HCT116 (cell line): Measurements from ENCODE around the gene C17orf100. TPM values are rescaled to one million over a fixed set of nuclear protein-coding genes. Genes with fewer than 3 reads are reported as not detected.

Experiments
- ATAC-seq: fragments of 200-7000 bp; cut with Tn5 transposase; 2 replicates; pipeline ENCODE4 v1.9.1; 2020; ENCODE audit warnings: mild to moderate bottlenecking, moderate library complexity
- BruUV-seq: library from RNA; stranded (reverse); fragments of 400-500 nt; replicated peaks from 2 replicates; lab custom pipeline; 2021; lab: Mats Ljungman, UMichigan
- CTCF ChIA-PET: fragments of 300-600 bp; sonication (Branson Sonifier 250); formaldehyde crosslinking; loops from one replicate; lab custom pipeline; 2021; ENCODE audit warnings: antibody characterized with exemption; lab: Charles Lee
- POLR2A ChIA-PET: fragments of 300-600, 350-600 bp; sonication (Branson Sonifier 250); formaldehyde crosslinking; loops from one replicate; lab custom pipeline; 2021; ENCODE audit warnings: antibody characterized with exemption; lab: Charles Lee
- RAD21 ChIA-PET, 2 experiments: fragments of 300-600 bp; sonication (Branson Sonifier 250); formaldehyde crosslinking; loops; one replicate each; lab custom pipeline; 2023; ENCODE audit warnings: low total read pairs in 2 of 2; ENCODE audit not compliant: uncharacterized antibody in 2 of 2, unreplicated experiment in 2 of 2, low non-redundant PET in 1 of 2; lab: Charles Lee
- DNase-seq: peaks from one replicate; pipeline ENCODE4 v3.0.0-alpha.2; 2010; ENCODE audit warnings: low read depth, low spot score
- H2AFZ ChIP-seq: fragments of 200-600 bp; shearing (Covaris generic), sonication (generic); 2 replicates; pipeline ENCODE4 v1.6.1; 2017; ENCODE audit warnings: low read depth, mixed run types, mixed read lengths, antibody characterized with exemption, low read length; ENCODE audit not compliant: poor library complexity, severe bottlenecking
- H3K27ac ChIP-seq: 2 replicates; pipeline ENCODE4 v1.5.1; 2012; ENCODE audit warnings: low read depth, low read length
- H3K27me3 ChIP-seq: fragments of 200-600 bp; sonication (generic); 2 replicates; pipeline ENCODE4 v1.6.1; 2016; ENCODE audit warnings: mixed run types, low read length, mixed read lengths; ENCODE audit not compliant: insufficient read depth
- H3K36me3 ChIP-seq, 2 experiments: fragments of 200-500 bp in 1 of 2; fragments of 200-600 bp in 1 of 2; sonication (Bioruptor generic) in 1 of 2; sonication (generic) in 1 of 2; 2 replicates each; pipeline versions ENCODE4 v1.5.1 to v1.6.1; 2014 to 2016; ENCODE audit warnings: low read length in 2 of 2, inconsistent platforms in 1 of 2, mixed read lengths in 1 of 2, mixed run types in 1 of 2; ENCODE audit not compliant: insufficient read depth in 2 of 2, control insufficient read depth in 1 of 2
- H3K4me1 ChIP-seq, 2 experiments: fragments of 200-600 bp in 1 of 2; sonication (generic) in 1 of 2; 2 replicates each; pipeline versions ENCODE4 v1.5.1 to v1.6.1; 2012 to 2017; ENCODE audit warnings: low read length in 2 of 2, inconsistent platforms in 1 of 2, mild to moderate bottlenecking in 1 of 2, mixed read lengths in 1 of 2, mixed run types in 1 of 2, moderate library complexity in 1 of 2; ENCODE audit not compliant: insufficient read depth in 2 of 2, control insufficient read depth in 1 of 2
- H3K4me2 ChIP-seq: fragments of 200-600 bp; sonication (generic); 2 replicates; pipeline ENCODE4 v1.6.1; 2017; ENCODE audit warnings: mixed run types, low read length, mixed read lengths
- H3K4me3 ChIP-seq, 2 experiments: fragments of 200-600 bp in 1 of 2; sonication (generic) in 1 of 2; replicated peaks in 1 of 2; 2 replicates each; pipeline ENCODE4 v1.5.1; 2011 to 2016; ENCODE audit warnings: low read length in 2 of 2, control low read depth in 1 of 2, low read depth in 1 of 2, mild to moderate bottlenecking in 1 of 2, mixed read lengths in 1 of 2, mixed run types in 1 of 2
- H3K79me2 ChIP-seq: fragments of 200-600 bp; sonication (generic); 2 replicates; pipeline ENCODE4 v1.6.1; 2017; ENCODE audit warnings: mild to moderate bottlenecking, mixed run types, low read length, moderate library complexity, mixed read lengths; ENCODE audit not compliant: insufficient read depth
- H3K9ac ChIP-seq: fragments of 200-600 bp; sonication (generic); 2 replicates; pipeline ENCODE4 v1.6.1; 2016; ENCODE audit warnings: low read length, mixed read lengths
- H3K9me2 ChIP-seq: fragments of 200-600 bp; sonication (generic), shearing (Covaris generic); 2 replicates; pipeline ENCODE4 v1.6.1; 2017; ENCODE audit warnings: mixed run types, mild to moderate bottlenecking, moderate library complexity; ENCODE audit not compliant: insufficient read depth
- H3K9me3 ChIP-seq, 2 experiments: fragments of 200-500 bp in 1 of 2; fragments of 200-600 bp in 1 of 2; sonication (Bioruptor generic) in 1 of 2; sonication (generic) in 1 of 2; 2 replicates each; pipeline ENCODE4 v1.6.1; 2014 to 2017; ENCODE audit warnings: low read length in 2 of 2, mixed read lengths in 2 of 2, inconsistent platforms in 1 of 2, low read depth in 1 of 2, mild to moderate bottlenecking in 1 of 2, mixed run types in 1 of 2, moderate library complexity in 1 of 2; ENCODE audit not compliant: control insufficient read depth in 1 of 2, insufficient read depth in 1 of 2
- H4K20me1 ChIP-seq: fragments of 200-600 bp; sonication (generic), shearing (Covaris generic); 2 replicates; pipeline ENCODE4 v1.6.1; 2017; ENCODE audit warnings: mixed run types, mild to moderate bottlenecking, moderate library complexity; ENCODE audit not compliant: insufficient read depth
- EGR1 ChIP-seq: IDR thresholded peaks from 2 replicates; pipeline ENCODE4 v1.6.1; 2012; ENCODE audit warnings: low read depth
- EZH2 ChIP-seq: fragments of 200-600 bp; sonication (generic); IDR thresholded peaks from 2 replicates; pipeline ENCODE4 v1.6.1; 2017; ENCODE audit warnings: antibody characterized with exemption, mixed run types
- EZH2phosphoT487 ChIP-seq: fragments of 200-600 bp; IDR thresholded peaks from 2 replicates; pipeline ENCODE4 v1.6.1; 2018; ENCODE audit warnings: antibody characterized with exemption, borderline replicate concordance
- FOSL1 ChIP-seq: IDR thresholded peaks from 2 replicates; pipeline ENCODE4 v1.6.1; 2012; ENCODE audit warnings: low read depth
- POLR2A ChIP-seq: IDR thresholded peaks from 2 replicates; pipeline ENCODE4 v1.7.0; 2011; ENCODE audit warnings: borderline replicate concordance; ENCODE audit not compliant: insufficient read depth, insufficient read length; ENCODE audit errors: extremely low read depth
- POLR2AphosphoS5 ChIP-seq: IDR thresholded peaks from 2 replicates; pipeline ENCODE4 v1.6.1; 2011; ENCODE audit warnings: mild to moderate bottlenecking, low read depth, low read length, moderate library complexity
- SIN3A ChIP-seq: IDR thresholded peaks from 2 replicates; pipeline ENCODE4 v1.6.1; 2012; ENCODE audit warnings: low read depth
- SP1 ChIP-seq: IDR thresholded peaks from 2 replicates; pipeline ENCODE4 v1.6.1; 2012; ENCODE audit warnings: low read depth
- SRF ChIP-seq: IDR thresholded peaks from 2 replicates; pipeline ENCODE4 v1.6.1; 2012; ENCODE audit warnings: low read depth
- TCF7L2 ChIP-seq: IDR thresholded peaks from 2 replicates; pipeline ENCODE4 v1.7.0; 2011; ENCODE audit warnings: borderline replicate concordance, inconsistent platforms; ENCODE audit not compliant: insufficient read depth, insufficient read length; ENCODE audit errors: extremely low read depth
- YY1 ChIP-seq: IDR thresholded peaks from 2 replicates; pipeline ENCODE4 v1.6.1; 2011; ENCODE audit warnings: low read length, low read depth, moderate library complexity, mild to moderate bottlenecking; ENCODE audit not compliant: insufficient replicate concordance; ENCODE audit errors: extremely low read depth
- ZBTB33 ChIP-seq: IDR thresholded peaks from 2 replicates; pipeline ENCODE4 v1.6.1; 2011; ENCODE audit warnings: mild to moderate bottlenecking, low read length, moderate library complexity; ENCODE audit not compliant: insufficient replicate concordance; ENCODE audit errors: extremely low read depth
- ZFX ChIP-seq: fragments of 450-650 bp; IDR thresholded peaks from 2 replicates; pipeline ENCODE4 v1.6.1; 2017
- intact Hi-C: fragments of 100-400 bp; cut with micrococcal nuclease; formaldehyde crosslinking; loops from 2 replicates; pipeline ENCODE4 v1.10.0; 2022
- total RNA-seq: library from RNA; stranded (reverse); gene quantifications from one replicate; pipeline ENCODE4 v1.2.1, GENCODE V29; 2021; ENCODE audit not compliant: unreplicated experiment
- TF ChIP-seq, protein P1 (sequence below): IDR thresholded peaks from 2 replicates; pipeline ENCODE4 v1.6.1; 2012; ENCODE audit warnings: low read depth
- TF ChIP-seq, protein P2 (sequence below): IDR thresholded peaks from 2 replicates; pipeline ENCODE4 v1.6.1; 2012
- TF ChIP-seq, protein P3 (sequence below), 3 experiments: fragments of 200-600 bp in 1 of 3; sonication (generic) in 1 of 3; IDR thresholded peaks in 2 of 3; conservative IDR thresholded peaks in 1 of 3; 2 replicates each; pipeline ENCODE4 v1.5.1; 2012 to 2017; ENCODE audit warnings: low read depth in 2 of 3, low read length in 2 of 3, antibody characterized with exemption in 1 of 3, borderline replicate concordance in 1 of 3, control low read depth in 1 of 3, mild to moderate bottlenecking in 1 of 3, mixed read lengths in 1 of 3, mixed run types in 1 of 3, moderate library complexity in 1 of 3; ENCODE audit not compliant: insufficient read depth in 1 of 3

Gene C17orf100
- total RNA-seq, 1 experiment from 2014 or later = 0.76 TPM

DNA sequence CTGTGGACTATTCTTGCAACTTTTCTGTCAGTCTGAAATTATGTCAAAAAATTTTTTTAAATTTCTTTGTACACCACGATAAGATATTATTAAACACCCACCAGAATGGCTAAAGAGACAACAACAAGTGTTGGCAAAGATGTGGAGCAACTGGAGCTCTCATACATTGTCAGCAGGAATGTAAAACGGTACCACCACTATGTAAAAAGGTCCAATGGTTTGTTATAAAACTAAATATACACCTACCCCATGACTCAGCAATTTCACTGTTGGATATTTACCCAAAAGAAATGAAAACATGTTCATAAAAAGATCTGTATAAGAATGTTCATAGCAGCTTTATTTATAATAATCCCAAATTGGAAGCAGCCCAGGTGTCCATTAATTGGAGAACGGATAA is 18.3 kb upstream of the C17orf100 start:
- no peak overlapping the region for H3K4me2 ChIP-seq
- H3K4me1 ChIP-seq = no peaks in the 10 kb centered on the region
- ATAC-seq (no peak), DNase-seq (no peak)
- no TSS peak for BruUV-seq
- peaks cover 8% of the 10 kb centered on the region; the same call in 1 of the 2 replicates for H3K79me2 ChIP-seq
- TF ChIP-seq SP1 (no peak), ZBTB33 (no peak), SIN3A (no peak), TCF7L2 (no peak), EGR1 (no peak), YY1 (no peak), FOSL1 (no peak), POLR2AphosphoS5 (no peak), EZH2 (no peak), POLR2A (no peak), SRF (no peak), EZH2phosphoT487 (no peak), ZFX (no peak)
- TF ChIP-seq, protein P1, sequence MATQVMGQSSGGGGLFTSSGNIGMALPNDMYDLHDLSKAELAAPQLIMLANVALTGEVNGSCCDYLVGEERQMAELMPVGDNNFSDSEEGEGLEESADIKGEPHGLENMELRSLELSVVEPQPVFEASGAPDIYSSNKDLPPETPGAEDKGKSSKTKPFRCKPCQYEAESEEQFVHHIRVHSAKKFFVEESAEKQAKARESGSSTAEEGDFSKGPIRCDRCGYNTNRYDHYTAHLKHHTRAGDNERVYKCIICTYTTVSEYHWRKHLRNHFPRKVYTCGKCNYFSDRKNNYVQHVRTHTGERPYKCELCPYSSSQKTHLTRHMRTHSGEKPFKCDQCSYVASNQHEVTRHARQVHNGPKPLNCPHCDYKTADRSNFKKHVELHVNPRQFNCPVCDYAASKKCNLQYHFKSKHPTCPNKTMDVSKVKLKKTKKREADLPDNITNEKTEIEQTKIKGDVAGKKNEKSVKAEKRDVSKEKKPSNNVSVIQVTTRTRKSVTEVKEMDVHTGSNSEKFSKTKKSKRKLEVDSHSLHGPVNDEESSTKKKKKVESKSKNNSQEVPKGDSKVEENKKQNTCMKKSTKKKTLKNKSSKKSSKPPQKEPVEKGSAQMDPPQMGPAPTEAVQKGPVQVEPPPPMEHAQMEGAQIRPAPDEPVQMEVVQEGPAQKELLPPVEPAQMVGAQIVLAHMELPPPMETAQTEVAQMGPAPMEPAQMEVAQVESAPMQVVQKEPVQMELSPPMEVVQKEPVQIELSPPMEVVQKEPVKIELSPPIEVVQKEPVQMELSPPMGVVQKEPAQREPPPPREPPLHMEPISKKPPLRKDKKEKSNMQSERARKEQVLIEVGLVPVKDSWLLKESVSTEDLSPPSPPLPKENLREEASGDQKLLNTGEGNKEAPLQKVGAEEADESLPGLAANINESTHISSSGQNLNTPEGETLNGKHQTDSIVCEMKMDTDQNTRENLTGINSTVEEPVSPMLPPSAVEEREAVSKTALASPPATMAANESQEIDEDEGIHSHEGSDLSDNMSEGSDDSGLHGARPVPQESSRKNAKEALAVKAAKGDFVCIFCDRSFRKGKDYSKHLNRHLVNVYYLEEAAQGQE = no peak
- TF ChIP-seq, protein P2, sequence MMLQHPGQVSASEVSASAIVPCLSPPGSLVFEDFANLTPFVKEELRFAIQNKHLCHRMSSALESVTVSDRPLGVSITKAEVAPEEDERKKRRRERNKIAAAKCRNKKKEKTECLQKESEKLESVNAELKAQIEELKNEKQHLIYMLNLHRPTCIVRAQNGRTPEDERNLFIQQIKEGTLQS = no peak
- TF ChIP-seq, protein P3, sequence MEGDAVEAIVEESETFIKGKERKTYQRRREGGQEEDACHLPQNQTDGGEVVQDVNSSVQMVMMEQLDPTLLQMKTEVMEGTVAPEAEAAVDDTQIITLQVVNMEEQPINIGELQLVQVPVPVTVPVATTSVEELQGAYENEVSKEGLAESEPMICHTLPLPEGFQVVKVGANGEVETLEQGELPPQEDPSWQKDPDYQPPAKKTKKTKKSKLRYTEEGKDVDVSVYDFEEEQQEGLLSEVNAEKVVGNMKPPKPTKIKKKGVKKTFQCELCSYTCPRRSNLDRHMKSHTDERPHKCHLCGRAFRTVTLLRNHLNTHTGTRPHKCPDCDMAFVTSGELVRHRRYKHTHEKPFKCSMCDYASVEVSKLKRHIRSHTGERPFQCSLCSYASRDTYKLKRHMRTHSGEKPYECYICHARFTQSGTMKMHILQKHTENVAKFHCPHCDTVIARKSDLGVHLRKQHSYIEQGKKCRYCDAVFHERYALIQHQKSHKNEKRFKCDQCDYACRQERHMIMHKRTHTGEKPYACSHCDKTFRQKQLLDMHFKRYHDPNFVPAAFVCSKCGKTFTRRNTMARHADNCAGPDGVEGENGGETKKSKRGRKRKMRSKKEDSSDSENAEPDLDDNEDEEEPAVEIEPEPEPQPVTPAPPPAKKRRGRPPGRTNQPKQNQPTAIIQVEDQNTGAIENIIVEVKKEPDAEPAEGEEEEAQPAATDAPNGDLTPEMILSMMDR (IDR thresholded peaks at IDR 0.05 in 2 of 3, conservative IDR thresholded peaks at IDR 0.05 in 1 of 3; ENCODE audit: borderline replicate concordance in 1 of 3, insufficient read depth in 1 of 3, low read depth in 2 of 3, low read length in 2 of 3) = no peak
- no peak overlapping the region for H3K4me3 ChIP-seq
- H3K27me3 ChIP-seq = no peaks in the 10 kb centered on the region
- H3K27ac ChIP-seq = no peak overlapping the region
- H3K9ac ChIP-seq = no peak overlapping the region
- H2AFZ ChIP-seq = no peak overlapping the region
- RAD21 ChIA-PET = no interaction called here
- no peaks in the 10 kb centered on the region for H3K9me3 ChIP-seq
- H3K9me2 ChIP-seq = no peaks in the 10 kb centered on the region
- POLR2A ChIA-PET = no interaction called here
- intact Hi-C loops = no loop called here
- peaks cover 23 to 28% of the 10 kb centered on the region in 2 experiments; a peak in 3 of 4 replicates for H3K36me3 ChIP-seq
- H4K20me1 ChIP-seq = no peaks in the 10 kb centered on the region
- CTCF ChIA-PET = no interaction called here
